PC-3 (cell line): ENCODE results near the gene RBFOX2. TPM values are rescaled to one million over a fixed set of nuclear protein-coding genes. Genes with fewer than 3 reads are reported as not detected.
"Not testable (repeated sequence)": the region's sequence is repeated elsewhere in the genome, so short reads cannot be mapped to it uniquely, and the experiment has no call there.

Experiments used
- ATAC-seq: fragments of 200-7000 bp; cut with Tn5 transposase; 2 replicates; pipeline ENCODE4 v1.9.1; 2020; ENCODE audit warnings: mild to moderate bottlenecking, moderate library complexity
- BruUV-seq: library from RNA; stranded (reverse); fragments of 400-500 nt; replicated peaks from 2 replicates; lab custom pipeline; 2021; lab: Mats Ljungman, UMichigan
- CTCF ChIA-PET: fragments of 300-600 bp; sonication (Branson Sonifier 250); formaldehyde crosslinking; loops from one replicate; lab custom pipeline; 2022; ENCODE audit warnings: antibody characterized with exemption; lab: Charles Lee
- POLR2A ChIA-PET: fragments of 300-600 bp; sonication (Branson Sonifier 250); formaldehyde crosslinking; loops from one replicate; lab custom pipeline; 2022; ENCODE audit warnings: antibody characterized with exemption; ENCODE audit not compliant: unreplicated experiment; lab: Charles Lee
- DNase-seq: peaks from one replicate; pipeline ENCODE4 v3.0.0-alpha.2; 2015
- H2AFZ ChIP-seq: fragments of 300-600 bp; sonication (generic); 2 replicates; pipeline ENCODE4 v1.6.0; 2016; ENCODE audit warnings: antibody characterized with exemption, low read length
- H3F3A ChIP-seq: fragments of 300-600 bp; sonication (generic); one replicate; pipeline ENCODE4 v1.6.0; 2017; ENCODE audit warnings: antibody characterized with exemption, low read length, control low read depth, mild to moderate bottlenecking; ENCODE audit not compliant: unreplicated experiment
- H3K27ac ChIP-seq: fragments of 300-600 bp; sonication (generic); 2 replicates; pipeline ENCODE4 v1.5.1; 2016; ENCODE audit warnings: mild to moderate bottlenecking, low read length
- H3K27me3 ChIP-seq: fragments of 300-600 bp; sonication (generic); 2 replicates; pipeline ENCODE4 v1.6.1; 2016; ENCODE audit warnings: low read length, mixed read lengths
- H3K36me3 ChIP-seq: fragments of 300-600 bp; sonication (generic); 2 replicates; pipeline ENCODE4 v1.6.1; 2016; ENCODE audit warnings: low read depth, mixed run types, low read length, mixed read lengths
- H3K4me1 ChIP-seq: fragments of 300-600 bp; sonication (generic); 2 replicates; pipeline ENCODE4 v1.5.1; 2016; ENCODE audit warnings: low read length; ENCODE audit not compliant: insufficient read depth
- H3K4me2 ChIP-seq: fragments of 300-600 bp; sonication (generic); 2 replicates; pipeline ENCODE4 v1.6.0; 2016; ENCODE audit warnings: low read length
- H3K4me3 ChIP-seq: fragments of 300-600 bp; sonication (generic); 2 replicates; pipeline ENCODE4 v1.5.1; 2016; ENCODE audit warnings: mild to moderate bottlenecking, low read length, mixed read lengths
- H3K79me2 ChIP-seq: fragments of 300-600 bp; sonication (generic); 2 replicates; pipeline ENCODE4 v1.6.1; 2017; ENCODE audit warnings: low read length, mixed read lengths
- H3K9ac ChIP-seq: fragments of 300-600 bp; sonication (generic); 2 replicates; pipeline ENCODE4 v1.6.0; 2016; ENCODE audit warnings: mild to moderate bottlenecking, low read length
- H3K9me2 ChIP-seq: fragments of 300-600 bp; sonication (generic); replicated peaks from 2 replicates; pipeline ENCODE4 v1.6.1; 2016; ENCODE audit warnings: mixed run types, low read length, mixed read lengths
- H3K9me3 ChIP-seq: fragments of 300-600 bp; sonication (generic); 2 replicates; pipeline ENCODE4 v1.6.1; 2016; ENCODE audit warnings: low read length, mixed read lengths
- H4K20me1 ChIP-seq: fragments of 300-600 bp; sonication (generic); 2 replicates; pipeline ENCODE4 v1.6.1; 2016; ENCODE audit warnings: low read length, mixed read lengths
- CTCF ChIP-seq: fragments of 300-600 bp; sonication (generic); conservative IDR thresholded peaks from 2 replicates; pipeline ENCODE4 v1.5.1; 2017; ENCODE audit warnings: antibody characterized with exemption, low read depth, mild to moderate bottlenecking, low read length
- EZH2 ChIP-seq: fragments of 300-600 bp; sonication (generic); IDR thresholded peaks from one replicate; pipeline ENCODE4 v1.6.1; 2017; ENCODE audit warnings: antibody characterized with exemption, mild to moderate bottlenecking, low read length; ENCODE audit not compliant: unreplicated experiment
- EZH2phosphoT487 ChIP-seq: fragments of 300-600 bp; sonication (generic); IDR thresholded peaks from 2 replicates; pipeline ENCODE4 v1.6.1; 2018; ENCODE audit warnings: mild to moderate bottlenecking, antibody characterized with exemption, low read length, borderline replicate concordance
- intact Hi-C: fragments of 100-400 bp; cut with micrococcal nuclease; formaldehyde crosslinking; loops from 2 replicates; pipeline ENCODE4 v1.9.0; 2023
- total RNA-seq: library from RNA; depleted of rRNA; stranded (reverse); fragments of >200 nt; gene quantifications from 2 replicates; pipeline ENCODE4 v1.2.3, GENCODE V29; 2014

RBFOX2 gene
- total RNA-seq, 1 experiment from 2014 or later = 75.1 TPM

DNA sequence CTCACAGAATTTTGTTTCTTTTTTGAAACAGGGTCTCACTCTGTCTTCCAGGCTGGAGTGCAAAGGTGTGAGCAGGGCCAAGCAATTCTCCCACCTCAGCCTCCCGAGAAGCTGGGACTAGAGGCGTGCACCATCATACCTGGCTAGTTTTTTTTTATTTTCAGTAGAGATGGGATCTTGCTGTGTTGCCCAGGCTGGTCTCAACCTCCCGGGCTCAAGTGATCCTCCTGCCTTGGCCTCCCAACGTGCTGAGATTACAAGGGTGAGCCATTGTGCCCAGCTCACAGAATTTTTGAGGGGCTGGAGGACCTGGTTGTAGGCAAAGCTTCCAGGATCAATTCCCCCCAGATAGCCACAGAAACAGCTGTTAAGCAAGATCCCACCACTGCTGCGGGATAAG lies 47.1 kb upstream of the RBFOX2 start:
- BruUV-seq = no TSS peak
- CTCF ChIA-PET = no interaction called here
- H3K4me1 ChIP-seq = no peaks in the 10 kb centered on the region
- no peak overlapping the region for H2AFZ ChIP-seq
- no peak overlapping the region for H3K9ac ChIP-seq
- no peak overlapping the region for H3K4me2 ChIP-seq
- intact Hi-C loops = no loop called here
- H3K27me3 ChIP-seq = no peaks in the 10 kb centered on the region
- H3K4me3 ChIP-seq = no peak overlapping the region
- H4K20me1 ChIP-seq = no peaks in the 10 kb centered on the region
- DNase-seq (no peak), ATAC-seq (no peak)
- H3K27ac ChIP-seq = no peak overlapping the region
- TF ChIP-seq CTCF (no peak), EZH2 (no peak), EZH2phosphoT487 (no peak)
- no peaks in the 10 kb centered on the region for H3F3A ChIP-seq
- no peaks in the 10 kb centered on the region for H3K36me3 ChIP-seq
- no peaks in the 10 kb centered on the region for H3K9me2 ChIP-seq
- no peaks in the 10 kb centered on the region for H3K79me2 ChIP-seq
- no peaks in the 10 kb centered on the region for H3K9me3 ChIP-seq
- POLR2A ChIA-PET = no interaction called here

- ChIA-PET POLR2A (no interaction called here), CTCF (no interaction called here)
- H3K9ac ChIP-seq = no peak overlapping the region
- no peaks in the 10 kb centered on the region for H4K20me1 ChIP-seq
- H3K27me3 ChIP-seq = no peaks in the 10 kb centered on the region
- intact Hi-C loops = no loop called here
- H2AFZ ChIP-seq = no peak overlapping the region
- no peaks in the 10 kb centered on the region for H3K9me2 ChIP-seq
- no peak overlapping the region for H3K4me2 ChIP-seq
- ATAC-seq = no peak
- no peaks in the 10 kb centered on the region for H3F3A ChIP-seq
- H3K4me1 ChIP-seq = no peaks in the 10 kb centered on the region
- H3K36me3 ChIP-seq = no peaks in the 10 kb centered on the region
- no peak for DNase-seq
- no peaks in the 10 kb centered on the region for H3K9me3 ChIP-seq
- no peaks in the 10 kb centered on the region for H3K79me2 ChIP-seq
- no TSS peak for BruUV-seq
- H3K27ac ChIP-seq = no peak overlapping the region
- no peak for TF ChIP-seq EZH2
- TF ChIP-seq EZH2phosphoT487 = no peak
- TF ChIP-seq CTCF = no peak
- H3K4me3 ChIP-seq = no peak overlapping the region
These were observed 46.6 kb upstream of the RBFOX2 start for GRCh38 chr22:36075230-36075629.

- no TSS peak for BruUV-seq
- intact Hi-C loops = no loop called here
- H3K9me3 ChIP-seq = no peaks in the 10 kb centered on the region
- no peak overlapping the region for H3K4me3 ChIP-seq
- H3K4me2 ChIP-seq = no peak overlapping the region
- ATAC-seq (no peak), DNase-seq (no peak)
- ChIA-PET POLR2A (no interaction called here), CTCF (no interaction called here)
- H3K79me2 ChIP-seq = no peaks in the 10 kb centered on the region
- H2AFZ ChIP-seq = no peak overlapping the region
- TF ChIP-seq EZH2 (no peak), CTCF (no peak)
- no peak overlapping the region for H3K27ac ChIP-seq
- no peaks in the 10 kb centered on the region for H3K4me1 ChIP-seq
- no peaks in the 10 kb centered on the region for H3K36me3 ChIP-seq
- no peaks in the 10 kb centered on the region for H4K20me1 ChIP-seq
- no peaks in the 10 kb centered on the region for H3F3A ChIP-seq
- H3K9ac ChIP-seq = no peak overlapping the region
- H3K9me2 ChIP-seq = no peaks in the 10 kb centered on the region
- H3K27me3 ChIP-seq = no peaks in the 10 kb centered on the region
These were observed 44.9 kb upstream of the RBFOX2 start for GRCh38 chr22:36073476-36073875.

DNA sequence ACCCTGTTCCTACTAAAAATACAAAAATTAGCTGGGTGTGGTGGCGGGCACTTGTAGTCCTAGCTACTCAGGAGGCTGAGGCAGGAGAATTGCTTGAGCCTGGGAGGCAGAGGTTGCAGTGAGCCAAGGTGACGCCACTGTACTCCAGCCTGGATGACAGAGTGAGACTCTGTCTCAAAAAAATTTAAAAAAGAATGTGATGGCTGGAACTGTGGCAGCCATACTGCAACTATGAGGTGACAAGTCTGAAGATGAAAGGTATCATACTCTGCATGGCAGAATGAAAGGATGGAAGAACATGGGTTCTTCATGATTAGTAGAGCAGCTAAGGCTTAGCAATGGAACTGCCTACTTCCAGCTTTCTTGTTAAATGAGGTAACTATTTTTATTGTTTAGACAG lies 42.0 kb upstream of the RBFOX2 start:
- intact Hi-C loops, H3K4me1 ChIP-seq, H3K27me3 ChIP-seq, H3F3A ChIP-seq, BruUV-seq, H3K9me3 ChIP-seq, ATAC-seq, H3K36me3 ChIP-seq, H2AFZ ChIP-seq, DNase-seq, CTCF ChIA-PET, POLR2A ChIA-PET, H3K9ac ChIP-seq, H3K9me2 ChIP-seq, H3K79me2 ChIP-seq, H3K27ac ChIP-seq, H3K4me2 ChIP-seq, H3K4me3 ChIP-seq, H4K20me1 ChIP-seq: not testable (repeated sequence)
